Endothelial cell of umbilical vein (primary cell): ENCODE data around the gene FAM78A. TPM values are rescaled to one million over a fixed set of nuclear protein-coding genes. Genes with fewer than 3 reads are reported as not detected.

Experiments
- BruUV-seq: library from RNA; stranded (reverse); fragments of 400-500 nt; replicated peaks from 2 replicates; lab custom pipeline; 2021; lab: Mats Ljungman, UMichigan
- CTCF ChIA-PET: fragments of 300-600, 350-600 bp; sonication (Branson Sonifier 250); formaldehyde crosslinking; loops from one replicate; lab custom pipeline; 2021; ENCODE audit warnings: antibody characterized with exemption, inconsistent platforms; lab: Charles Lee
- POLR2A ChIA-PET: fragments of 300-600, 350-600 bp; sonication (Branson Sonifier 250); formaldehyde crosslinking; loops from one replicate; lab custom pipeline; 2021; ENCODE audit warnings: antibody characterized with exemption, inconsistent platforms; lab: Charles Lee
- DNase-seq: peaks from one replicate; pipeline ENCODE4 v3.0.0-alpha.2; 2011; ENCODE audit warnings: low read depth, low spot score
- FAIRE-seq: peaks from 2 replicates; lab custom pipeline; 2011; peaks lifted over from hg19 to GRCh38; lab: Jason Lieb, UNC
- H2AFZ ChIP-seq: 2 replicates; pipeline ENCODE4 v1.6.0; 2012; ENCODE audit warnings: low read depth, low read length, control low read depth, inconsistent platforms
- H3K27ac ChIP-seq: 2 replicates; pipeline ENCODE4 v1.5.1; 2011; ENCODE audit warnings: low read depth, mild to moderate bottlenecking, control low read depth, low read length, moderate library complexity; ENCODE audit not compliant: insufficient read depth
- H3K27me3 ChIP-seq, 2 experiments: 2 replicates each; pipeline versions ENCODE4 v1.6.0 to v1.6.1; 2011; ENCODE audit warnings: low read length in 2 of 2, mixed read lengths in 1 of 2; ENCODE audit not compliant: control insufficient read depth in 2 of 2, insufficient read depth in 2 of 2
- H3K36me3 ChIP-seq, 2 experiments: 2 replicates in 1 of 2; 3 replicates in 1 of 2; pipeline ENCODE4 v1.5.1; 2011; ENCODE audit warnings: low read length in 2 of 2, mild to moderate bottlenecking in 1 of 2, moderate library complexity in 1 of 2; ENCODE audit not compliant: control insufficient read depth in 2 of 2, insufficient read depth in 2 of 2; ENCODE audit errors: extremely low read depth in 1 of 2
- H3K4me1 ChIP-seq: 3 replicates; pipeline ENCODE4 v1.5.1; 2011; ENCODE audit warnings: mild to moderate bottlenecking, low read length; ENCODE audit not compliant: control insufficient read depth, insufficient read depth; ENCODE audit errors: extremely low read depth
- H3K4me2 ChIP-seq: 2 replicates; pipeline ENCODE4 v1.6.1; 2011; ENCODE audit warnings: low read length, control low read depth, mixed read lengths; ENCODE audit not compliant: insufficient read depth
- H3K4me3 ChIP-seq, 3 experiments: fragments of 200-600 bp in 1 of 3; sonication (generic), shearing (Covaris generic) in 1 of 3; replicated peaks in 1 of 3; 2 replicates each; pipeline ENCODE4 v1.5.1; 2011 to 2016; ENCODE audit warnings: control low read depth in 3 of 3, low read length in 3 of 3, mild to moderate bottlenecking in 2 of 3, inconsistent platforms in 1 of 3, low read depth in 1 of 3, moderate library complexity in 1 of 3; ENCODE audit not compliant: insufficient read depth in 1 of 3
- H3K79me2 ChIP-seq: 2 replicates; pipeline ENCODE4 v1.6.0; 2012; ENCODE audit warnings: low read length, inconsistent platforms; ENCODE audit not compliant: control insufficient read depth, insufficient read depth
- H3K9ac ChIP-seq: replicated peaks from 2 replicates; pipeline ENCODE3; 2011; ENCODE audit warnings: low read length, control low read depth; ENCODE audit not compliant: insufficient read depth; ENCODE audit errors: extremely low read depth
- H3K9me1 ChIP-seq: replicated peaks from 3 replicates; pipeline ENCODE4 v1.6.0; 2011; ENCODE audit warnings: mild to moderate bottlenecking, low read length; ENCODE audit not compliant: control insufficient read depth, insufficient read depth; ENCODE audit errors: extremely low read depth
- H3K9me3 ChIP-seq: replicated peaks from 2 replicates; pipeline ENCODE4 v1.5.1; 2012; ENCODE audit warnings: low read length, inconsistent platforms; ENCODE audit not compliant: control insufficient read depth, insufficient read depth
- H4K20me1 ChIP-seq: replicated peaks from 2 replicates; pipeline ENCODE3; 2011; ENCODE audit warnings: mild to moderate bottlenecking, low read length; ENCODE audit not compliant: control insufficient read depth, insufficient read depth; ENCODE audit errors: extremely low read depth
- CTCF ChIP-seq, 2 donors: IDR thresholded peaks; 1 replicate in 1 of 2; 2 replicates in 1 of 2; pipeline ENCODE4 v1.5.1; 2011; ENCODE audit warnings: low read length in 2 of 2, mild to moderate bottlenecking in 2 of 2, moderate library complexity in 2 of 2, control low read depth in 1 of 2, inconsistent platforms in 1 of 2, low read depth in 1 of 2; ENCODE audit not compliant: insufficient read depth in 1 of 2; ENCODE audit errors: extremely low read depth in 1 of 2
- EZH2 ChIP-seq: IDR thresholded peaks from 2 replicates; pipeline ENCODE4 v1.6.1; 2012; ENCODE audit warnings: borderline replicate concordance, low read depth, mild to moderate bottlenecking, moderate library complexity, low read length, inconsistent platforms; ENCODE audit not compliant: severe bottlenecking
- FOS ChIP-seq: IDR thresholded peaks from 2 replicates; pipeline ENCODE4 v1.6.1; 2011; ENCODE audit warnings: mild to moderate bottlenecking, low read length, moderate library complexity, borderline replicate concordance; ENCODE audit not compliant: insufficient read depth
- GATA2 ChIP-seq: IDR thresholded peaks from 2 replicates; pipeline ENCODE4 v1.7.0; 2011; ENCODE audit warnings: low read depth, mild to moderate bottlenecking, moderate library complexity, mixed read lengths, low read length; ENCODE audit not compliant: insufficient read length, insufficient read depth
- JUN ChIP-seq: IDR thresholded peaks from 2 replicates; pipeline ENCODE4 v1.6.1; 2011; ENCODE audit warnings: borderline replicate concordance, low read depth; ENCODE audit not compliant: insufficient read length, insufficient read depth
- MYC ChIP-seq: IDR thresholded peaks from one replicate; pipeline ENCODE4 v1.6.1; 2011; ENCODE audit warnings: mild to moderate bottlenecking, low read depth, low read length
- POLR2A ChIP-seq: IDR thresholded peaks from 2 replicates; pipeline ENCODE4 v1.6.1; 2012; ENCODE audit warnings: low read depth, mild to moderate bottlenecking, control low read depth, low read length
- dilution Hi-C: fragments of 300-500 bp; cut with MboI; formaldehyde crosslinking; loops from one replicate; pipeline ENCODE4 v1.15.0; 2019; ENCODE audit warnings: low sequenced_read_pairs; ENCODE audit not compliant: extremely low pct_ligation_motif_present
- intact Hi-C: fragments of 100-400 bp; cut with micrococcal nuclease; formaldehyde crosslinking; loops from one replicate; pipeline ENCODE4 v1.10.0; 2022
- polyA plus RNA-seq, 4 experiments: library from polyadenylated mRNA; depleted of rRNA in 3 of 4; stranded (reverse) in 3 of 4; unstranded in 1 of 4; fragments of >200 nt; gene quantifications; 2 replicates each; pipeline versions ENCODE4 v1.2.1 to v1.2.3, GENCODE V29; 2011 to 2012; ENCODE audit warnings: missing spikeins in 1 of 4
- total RNA-seq: library from RNA; stranded (reverse); gene quantifications from 2 replicates; pipeline ENCODE4 v1.2.3, GENCODE V29; 2021

The FAM78A gene
- total and polyA plus RNA-seq, 2 donors (not counting 3 experiments of a cell fraction or from before 2014, with no cell fraction given) = 34.0 to 37.4 TPM

- ChIA-PET POLR2A (no interaction called here), CTCF (interaction anchor here (0.7 to 1.4 kb wide), 3 partner anchors 9 to 115 kb away, joined by 4 to 8 read pairs (median 5); no protein-coding TSS in a partner anchor)
- Histone ChIP-seq H3K9me1 (no peaks in the 10 kb centered on the region), H3K4me3 (no peak overlapping the region), H3K4me1 (no peaks in the 10 kb centered on the region), H2AFZ (no peak overlapping the region), H3K27me3 (no peaks in the 10 kb centered on the region), H3K4me2 (no peak overlapping the region), H3K9ac (no peak overlapping the region), H3K9me3 (no peaks in the 10 kb centered on the region), H3K27ac (no peak overlapping the region), H4K20me1 (no peaks in the 10 kb centered on the region), H3K36me3 (no peaks in the 10 kb centered on the region), H3K79me2 (no peaks in the 10 kb centered on the region)
- dilution Hi-C loops (no loop called here), intact Hi-C loops (no loop called here)
- no TSS peak for BruUV-seq
- TF ChIP-seq FOS = no peak
- no peak for TF ChIP-seq EZH2
- no peak for TF ChIP-seq CTCF (IDR thresholded peaks at IDR 0.05; ENCODE audit: extremely low read depth in 1 of 2, insufficient read depth in 1 of 2, low read depth in 1 of 2, low read length in 2 of 2)
- TF ChIP-seq JUN = no peak
- TF ChIP-seq POLR2A = no peak
- TF ChIP-seq GATA2 = no peak
- TF ChIP-seq MYC = no peak
- DNase-seq (no peak), FAIRE-seq (no peak)
Measured at GRCh38 chr9:131291795-131292315, 15.5 kb upstream of the FAM78A start.
